Lower leg skin (tissue), 4 donors: Measurements from ENCODE around the gene PIKFYVE. TPM values are rescaled to one million over a fixed set of nuclear protein-coding genes. Genes with fewer than 3 reads are reported as not detected.

ENCODE experiments used
- DNase-seq, 2 donors: peaks; one replicate each; pipeline ENCODE4 v3.0.0-alpha.2; 2019; ENCODE audit warnings: low spot score in 2 of 2
- H3K4me3 ChIP-seq: fragments of 200-600 bp; sonication (generic); 2 replicates; pipeline ENCODE4 v1.5.1; 2017; ENCODE audit warnings: mild to moderate bottlenecking, low read depth; ENCODE audit not compliant: poor library complexity, severe bottlenecking
- POLR2A ChIP-seq, 2 donors: fragments of 450-650 bp; IDR thresholded peaks; one replicate each; pipeline ENCODE4 v1.6.1; 2016 to 2017; ENCODE audit warnings: antibody characterized with exemption in 2 of 2, mild to moderate bottlenecking in 1 of 2, moderate library complexity in 1 of 2
- WGBS, 2 donors: methylation state at CpG; one replicate each; pipeline ENCODE4 v1.1.5; 2018; 5-methylcytosine and 5-hydroxymethylcytosine counted together
- intact Hi-C: fragments of 100-400 bp; cut with DNase I; formaldehyde crosslinking; loops from one replicate; pipeline ENCODE4 v1.15.0; 2023; ENCODE audit warnings: low total_unique reads
- total RNA-seq, 4 donors: library from RNA; depleted of rRNA; stranded (reverse); fragments of >200 nt; gene quantifications; one replicate each; pipeline ENCODE4 v1.1.0, GENCODE V29; 2016
- TF ChIP-seq, protein P1 (sequence below), 3 donors: fragments of 450-650 bp; IDR thresholded peaks; one replicate each; pipeline ENCODE4 v1.5.1; 2016; ENCODE audit warnings: antibody characterized with exemption in 3 of 3, mild to moderate bottlenecking in 3 of 3, moderate library complexity in 2 of 3

Gene PIKFYVE
- total RNA-seq, 4 donors from 2014 or later: 17.3 to 27.8 (median 18.5) TPM

DNA sequence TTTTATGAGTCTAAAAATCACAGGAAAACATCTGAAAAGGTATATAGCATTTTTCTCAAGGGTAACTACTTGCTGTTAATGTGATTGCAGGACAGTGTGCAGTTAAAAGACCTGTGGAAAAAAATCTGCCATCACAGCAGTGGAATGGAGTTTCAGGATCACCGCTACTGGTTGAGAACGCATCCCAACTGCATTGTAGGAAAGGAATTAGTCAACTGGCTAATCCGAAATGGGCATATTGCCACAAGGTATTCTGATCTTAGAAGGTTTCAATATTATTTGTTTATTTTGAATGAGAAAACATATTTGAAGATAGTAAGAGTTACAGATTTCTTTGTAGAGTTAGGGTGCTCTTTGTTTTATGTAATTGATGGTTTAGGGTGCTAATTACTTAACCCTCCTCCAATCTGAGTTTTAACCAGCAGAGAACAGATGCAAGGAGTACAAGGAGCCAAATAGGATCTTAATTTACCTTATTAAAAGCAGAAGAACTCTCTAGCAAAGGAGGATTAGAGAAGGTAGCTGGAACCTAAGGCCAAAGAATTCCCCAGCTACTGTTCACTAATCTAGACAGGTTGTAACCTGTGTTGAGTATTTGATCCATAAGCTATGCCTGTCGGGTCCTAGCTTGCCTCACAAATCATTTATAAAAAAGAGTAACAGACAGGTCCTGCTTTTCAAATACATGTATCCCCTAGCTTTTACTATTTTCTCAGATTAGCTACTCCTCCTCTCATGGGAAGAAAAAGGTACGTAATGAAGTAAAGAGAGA lies 35.0 kb downstream of the PIKFYVE start:
- no peak overlapping the region for H3K4me3 ChIP-seq
- intact Hi-C loops: no loop called here
- WGBS, 2 donors: 53 to 60% methylated on average over 5 of the region's 5 CpGs
- no peak for DNase-seq
- TF ChIP-seq POLR2A (IDR thresholded peaks at IDR 0.05): no peak
- TF ChIP-seq, protein P1, sequence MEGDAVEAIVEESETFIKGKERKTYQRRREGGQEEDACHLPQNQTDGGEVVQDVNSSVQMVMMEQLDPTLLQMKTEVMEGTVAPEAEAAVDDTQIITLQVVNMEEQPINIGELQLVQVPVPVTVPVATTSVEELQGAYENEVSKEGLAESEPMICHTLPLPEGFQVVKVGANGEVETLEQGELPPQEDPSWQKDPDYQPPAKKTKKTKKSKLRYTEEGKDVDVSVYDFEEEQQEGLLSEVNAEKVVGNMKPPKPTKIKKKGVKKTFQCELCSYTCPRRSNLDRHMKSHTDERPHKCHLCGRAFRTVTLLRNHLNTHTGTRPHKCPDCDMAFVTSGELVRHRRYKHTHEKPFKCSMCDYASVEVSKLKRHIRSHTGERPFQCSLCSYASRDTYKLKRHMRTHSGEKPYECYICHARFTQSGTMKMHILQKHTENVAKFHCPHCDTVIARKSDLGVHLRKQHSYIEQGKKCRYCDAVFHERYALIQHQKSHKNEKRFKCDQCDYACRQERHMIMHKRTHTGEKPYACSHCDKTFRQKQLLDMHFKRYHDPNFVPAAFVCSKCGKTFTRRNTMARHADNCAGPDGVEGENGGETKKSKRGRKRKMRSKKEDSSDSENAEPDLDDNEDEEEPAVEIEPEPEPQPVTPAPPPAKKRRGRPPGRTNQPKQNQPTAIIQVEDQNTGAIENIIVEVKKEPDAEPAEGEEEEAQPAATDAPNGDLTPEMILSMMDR (IDR thresholded peaks at IDR 0.05): no peak

DNA sequence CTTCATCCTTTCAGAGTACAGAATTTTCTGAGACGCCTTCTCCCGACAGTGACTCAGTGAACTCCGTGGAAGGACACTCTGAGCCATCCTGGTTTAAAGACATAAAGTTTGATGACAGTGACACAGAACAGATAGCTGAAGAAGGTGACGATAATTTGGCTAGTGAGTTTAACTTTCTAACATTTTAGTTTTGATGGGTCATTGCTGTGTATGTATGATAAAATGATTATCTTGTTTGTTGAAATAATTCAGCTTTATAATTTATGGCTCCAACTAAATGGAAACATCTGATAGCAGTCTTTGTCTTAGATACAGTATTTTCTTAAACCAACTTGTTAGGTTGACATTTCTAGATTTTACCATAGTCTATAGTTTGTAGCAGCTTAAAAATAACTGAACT lies 38.1 kb downstream of the PIKFYVE start:
- 85% methylated on average over 4 of the region's 4 CpGs for WGBS, 2 donors
- intact Hi-C loops: no loop called here
- H3K4me3 ChIP-seq: no peak overlapping the region
- no peak for DNase-seq
- TF ChIP-seq POLR2A (IDR thresholded peaks at IDR 0.05): no peak
- TF ChIP-seq, protein P1 (IDR thresholded peaks at IDR 0.05): no peak

DNA sequence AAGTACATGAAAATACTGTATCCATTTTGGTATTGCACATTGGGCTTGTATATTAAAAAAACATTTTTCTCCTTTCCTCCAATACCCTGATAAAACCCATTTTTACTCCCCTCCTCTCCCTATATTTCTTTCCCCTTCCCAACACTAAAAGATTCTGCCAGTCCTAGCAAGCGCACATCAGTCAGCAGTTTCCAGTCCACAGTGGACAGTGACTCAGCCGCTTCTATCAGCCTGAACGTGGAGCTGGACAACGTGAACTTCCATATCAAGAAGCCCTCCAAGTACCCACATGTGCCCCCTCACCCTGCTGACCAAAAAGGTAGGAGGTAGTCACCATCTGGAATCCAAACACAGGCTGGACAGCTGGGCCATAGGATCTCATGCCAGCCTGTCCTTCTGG lies 38.6 kb downstream of the PIKFYVE start:
- WGBS, 2 donors: 96% methylated on average over 4 of the region's 4 CpGs

DNA sequence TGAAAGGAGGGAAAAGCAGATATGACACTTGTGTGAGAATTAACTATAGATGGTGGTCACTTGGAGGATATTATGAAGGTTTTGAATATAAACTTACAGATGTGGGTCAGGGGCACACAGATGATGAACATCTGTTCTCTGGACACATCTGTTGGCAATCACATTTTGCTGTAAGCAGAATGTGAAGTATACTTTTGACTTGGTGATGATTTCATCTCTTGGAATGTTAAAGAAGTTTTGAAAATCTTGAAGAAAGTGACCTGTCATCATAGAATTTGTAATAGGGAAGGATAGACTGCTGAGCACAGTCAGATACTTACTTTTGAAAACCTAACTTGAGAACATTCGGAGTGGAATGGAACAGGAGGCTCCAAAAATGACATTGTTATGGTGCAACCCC lies 40.2 kb downstream of the PIKFYVE start:
- WGBS, 2 donors: 69 to 81% methylated on average over 1 of the region's 1 CpG
- intact Hi-C loops: no loop called here
- no peak for DNase-seq
- no peak for TF ChIP-seq POLR2A (IDR thresholded peaks at IDR 0.05)
- TF ChIP-seq, protein P1 (IDR thresholded peaks at IDR 0.05): no peak
- H3K4me3 ChIP-seq: no peak overlapping the region

More for the DNA sequence above, 38.6 kb downstream of the PIKFYVE start:
- no peak for TF ChIP-seq POLR2A (IDR thresholded peaks at IDR 0.05)
- TF ChIP-seq, protein P1 (IDR thresholded peaks at IDR 0.05): no peak
- intact Hi-C loops: no loop called here
- DNase-seq: no peak
- H3K4me3 ChIP-seq: no peak overlapping the region

DNA sequence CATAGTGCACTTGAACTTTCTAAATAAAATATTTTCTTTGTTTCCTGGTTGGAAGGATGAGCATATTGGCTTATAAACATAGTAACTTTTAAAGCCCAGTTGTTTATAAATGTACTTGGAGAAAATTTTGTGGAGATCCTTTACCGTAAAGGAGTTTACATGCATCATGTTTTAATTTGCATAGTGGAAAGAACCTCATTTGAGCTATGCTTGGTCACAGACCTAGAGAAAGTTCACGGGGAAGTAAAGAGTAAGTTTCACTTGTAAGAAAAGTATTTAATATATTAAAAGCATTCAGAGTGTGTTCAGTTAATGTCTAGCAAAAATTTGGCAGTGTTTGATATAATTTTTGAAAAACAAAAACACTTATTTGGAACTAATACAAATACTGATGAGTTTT lies 45.3 kb downstream of the PIKFYVE start:
- DNase-seq: no peak
- TF ChIP-seq, protein P1 (IDR thresholded peaks at IDR 0.05): no peak
- TF ChIP-seq POLR2A (IDR thresholded peaks at IDR 0.05): no peak
- intact Hi-C loops: no loop called here
- 34 to 40% methylated on average over 2 of the region's 2 CpGs for WGBS, 2 donors
- no peak overlapping the region for H3K4me3 ChIP-seq

DNA sequence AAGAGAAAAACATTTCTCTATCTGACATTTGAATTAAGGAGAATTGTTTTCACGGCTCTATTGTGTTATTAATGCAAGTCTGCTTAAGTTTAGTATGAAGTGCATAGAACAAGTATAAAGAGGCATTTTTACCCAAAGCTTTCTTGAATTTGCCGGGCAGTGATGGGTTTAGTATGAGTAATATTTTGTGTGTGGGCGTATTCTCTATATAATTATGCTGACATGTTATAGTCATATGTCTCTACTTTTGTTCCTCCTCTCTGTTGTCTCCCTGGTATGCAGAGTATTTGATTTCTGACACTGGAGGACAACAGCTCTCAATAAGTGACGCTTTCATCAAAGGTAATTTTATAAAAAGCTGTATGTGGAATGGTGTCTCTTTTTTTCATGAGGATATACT lies 45.9 kb downstream of the PIKFYVE start:
- no peak for DNase-seq
- WGBS, 2 donors: 55 to 66% methylated on average over 4 of the region's 4 CpGs
- no peak overlapping the region for H3K4me3 ChIP-seq
- TF ChIP-seq POLR2A (IDR thresholded peaks at IDR 0.05): no peak
- TF ChIP-seq, protein P1 (IDR thresholded peaks at IDR 0.05): no peak
- intact Hi-C loops: no loop called here
